Heart right ventricle (tissue), 16 donors: ENCODE data around the gene KCNN3. TPM values are rescaled to one million over a fixed set of nuclear protein-coding genes. Genes with fewer than 3 reads are reported as not detected.
A peak's percentile ranks its signal among the peaks of the same experiment; 100 is the strongest.

Source experiments
- ATAC-seq, 8 donors: fragments of 200-7000 bp; cut with Tn5 transposase; one replicate each; pipeline ENCODE4 v1.9.1; 2020; ENCODE audit warnings: mild to moderate bottlenecking in 8 of 8, moderate library complexity in 8 of 8, moderate number of reproducible peaks in 1 of 8
- DNase-seq, 2 donors: peaks; one replicate each; pipeline ENCODE4 v3.0.0-alpha.2; 2020
- H3K27ac ChIP-seq, 10 donors: fragments of 200-600 bp; sonication (generic) in 2 of 10; one replicate each; pipeline versions ENCODE4 v1.5.0 to v1.8.0; 2020 to 2022; ENCODE audit warnings: mild to moderate bottlenecking in 3 of 10
- H3K27me3 ChIP-seq, 7 donors: fragments of 200-600 bp; one replicate each; pipeline ENCODE4 v1.8.0; 2021 to 2022; ENCODE audit warnings: mild to moderate bottlenecking in 2 of 7
- H3K36me3 ChIP-seq, 9 donors: fragments of 200-600 bp; sonication (generic) in 1 of 9; one replicate each; pipeline versions ENCODE4 v1.5.0 to v1.8.0; 2020 to 2022; ENCODE audit warnings: mild to moderate bottlenecking in 2 of 9
- H3K4me1 ChIP-seq, 9 donors: fragments of 200-600 bp; sonication (generic) in 1 of 9; one replicate each; pipeline versions ENCODE4 v1.5.0 to v1.8.0; 2020 to 2022; ENCODE audit warnings: mild to moderate bottlenecking in 4 of 9
- H3K4me3 ChIP-seq, 10 donors: fragments of 200-600 bp; sonication (generic) in 2 of 10; one replicate each; pipeline versions ENCODE4 v1.5.0 to v1.8.0; 2020 to 2022; ENCODE audit warnings: mild to moderate bottlenecking in 7 of 10, moderate library complexity in 2 of 10
- H3K9me3 ChIP-seq, 11 donors: fragments of 200-600 bp in 10 of 11; sonication (generic) in 2 of 11; one replicate each; pipeline versions ENCODE4 v1.5.0 to v1.8.0; 2013 to 2022; ENCODE audit warnings: mild to moderate bottlenecking in 2 of 11, control low read depth in 1 of 11, moderate library complexity in 1 of 11
- CTCF ChIP-seq, 9 donors: fragments of 200-600 bp; sonication (generic) in 2 of 9; IDR thresholded peaks; one replicate each; pipeline versions ENCODE4 v1.5.0 to v1.8.0; 2021 to 2022; ENCODE audit warnings: antibody characterized with exemption in 9 of 9, mild to moderate bottlenecking in 5 of 9, moderate library complexity in 1 of 9
- WGBS, 2 donors: extraction: QIAGEN DNeasy Blood & Tissue Kit; methylation state at CpG; one replicate each; pipeline ENCODE4 v1.1.7; 2013; ENCODE audit warnings: inconsistent platforms in 1 of 2; 5-methylcytosine and 5-hydroxymethylcytosine counted together
- intact Hi-C, 10 donors: fragments of 100-400 bp; cut with DNase I; formaldehyde crosslinking; loops; one replicate each; pipeline versions ENCODE4 v1.11.1 to v1.14.2; 2022
- polyA plus RNA-seq, 2 donors: library from polyadenylated mRNA; stranded (reverse); fragments of 200-250 nt; gene quantifications; one replicate each; pipeline ENCODE4 v1.2.3, GENCODE V29; 2013
- total RNA-seq, 10 donors: library from RNA; stranded (reverse); fragmentation: NEBNext Ultra II Directional in 3 of 10; extraction: Animal tissue kit (Norgen Biotek cat#: 25700) in 3 of 10; gene quantifications; one replicate each; pipeline versions ENCODE4 v1.2.1 to v1.2.4, GENCODE V29; 2021 to 2023
- donor health status: Arrhythmogenic right ventricular cardiomyopathy.
- donor health status: ischemic (EF 13 %, LVEDD 7.1; RV severe dilation, severe dysfunction).
- donor health status: healthy with polysubstance abuse.
- donor health status: DM: no; HTN: yes; CAD: no.
- donor health status: DM: no; HTN: no; CAD: no.
- donor health status: ischemic (EF 25% LVEDD 6.9; RV normal size, moderate dysfunction).
- donor health status: ischemic (EF 25% LVEDD 5.7; RV mildly dilated, moderate dysfunction).
- donor health status: healthy.
- donor health status: DM: yes; HTN: yes; CAD: no.
- donor health status: Ischemic cardiomyopathy.
- donor health status: ischemic (EF 35%, LVEDD 5.7; RV mildly dilated, moderate dysfunction).
- donor health status: nonischemic (EF 11% LVEDD 7.7; RV severe dilation, severe dysfunction).
- donor health status: DM: yes; HTN: yes; CAD: no.
- donor health status: PGD.
- donor health status: ischemic (EF 29% LVEDD 5.4; RV normal size, mild dysfunction).
- donor health status: nonischemic (EF 23%, LVEDD 6.1; RV moderate dilation, normal function).

The KCNN3 gene
- total and polyA plus RNA-seq, 12 donors: 0.17 to 5.9 (median 2.6) TPM

- Histone ChIP-seq H3K9me3 (no peaks in the 10 kb centered on the region), H3K4me3 (peak overlapping the region in 8 of 10 donors; percentile 40 to 66 (median 58)), H3K4me1 (peaks cover 8 to 64% (median 41%) of the 10 kb centered on the region in 9 donors), H3K27me3 (peaks cover 0 to 26% (median 0%) of the 10 kb centered on the region in 7 donors), H3K36me3 (no peaks in the 10 kb centered on the region), H3K27ac (peak overlapping the region in 1 of 10 donors; percentile 43)
- intact Hi-C loops: loop anchor here in 6 of 10 donors (2.0 to 10.0 kb wide), 6 partner anchors 60 to 104 kb away; no protein-coding TSS in a partner anchor
- no peak for DNase-seq
- peak in 1 of 9 donors; percentile 12 for TF ChIP-seq CTCF (IDR thresholded peaks at IDR 0.05)
- WGBS, 2 donors: 13 to 36% methylated on average over 25 of the region's 25 CpGs
- peak in 3 of 8 donors; percentile 13 to 36 (median 25) for ATAC-seq
Observed at GRCh38 chr1:154867064-154867825, 2.8 kb downstream of the KCNN3 start.

GRCh38 chr1:154866257-154867063 is 3.6 kb downstream of the KCNN3 start:
- no peaks in the 10 kb centered on the region for H3K9me3 ChIP-seq
- H3K4me1 ChIP-seq: peaks cover 8 to 65% (median 41%) of the 10 kb centered on the region in 9 donors
- intact Hi-C loops: loop anchor here in 6 of 10 donors (2.0 to 10.0 kb wide), 6 partner anchors 59 to 104 kb away; no protein-coding TSS in a partner anchor
- peaks cover 0 to 26% (median 0%) of the 10 kb centered on the region in 7 donors for H3K27me3 ChIP-seq
- peak overlapping the region in 1 of 10 donors; percentile 43 for H3K27ac ChIP-seq
- ATAC-seq (no peak), DNase-seq (no peak)
- H3K4me3 ChIP-seq: peak overlapping the region in 6 of 10 donors; percentile 40 to 66 (median 60)
- no peak for TF ChIP-seq CTCF (IDR thresholded peaks at IDR 0.05)
- 80 to 81% methylated on average over 14 of the region's 14 CpGs for WGBS, 2 donors
- no peaks in the 10 kb centered on the region for H3K36me3 ChIP-seq

- no peak for TF ChIP-seq CTCF (IDR thresholded peaks at IDR 0.05)
- DNase-seq (no peak), ATAC-seq (no peak)
Observed at GRCh38 chr1:154865442-154866256, 4.4 kb downstream of the KCNN3 start.

More at GRCh38 chr1:154865442-154866256, 4.4 kb downstream of the KCNN3 start:
- peaks cover 0 to 26% (median 0%) of the 10 kb centered on the region in 7 donors for H3K27me3 ChIP-seq
- peak overlapping the region in 1 of 10 donors; percentile 66 for H3K4me3 ChIP-seq
- intact Hi-C loops: loop anchor here in 6 of 10 donors (2.0 to 10.0 kb wide), 6 partner anchors 58 to 103 kb away; no protein-coding TSS in a partner anchor
- H3K27ac ChIP-seq: no peak overlapping the region
- H3K4me1 ChIP-seq: peaks cover 8 to 59% (median 38%) of the 10 kb centered on the region in 9 donors
- no peaks in the 10 kb centered on the region for H3K9me3 ChIP-seq
- no peaks in the 10 kb centered on the region for H3K36me3 ChIP-seq
- 92 to 95% methylated on average over 5 of the region's 5 CpGs for WGBS, 2 donors
